H9 (cell line): ENCODE measurements around the gene CFAP65. TPM values are rescaled to one million over a fixed set of nuclear protein-coding genes. Genes with fewer than 3 reads are reported as not detected.

ENCODE experiments used
- DNase-seq: peaks from one replicate; pipeline ENCODE4 v3.0.0-alpha.2; 2017
- H2AFZ ChIP-seq: one replicate; pipeline ENCODE4 v1.6.1; 2013; ENCODE audit warnings: mild to moderate bottlenecking, low read length, control low read depth, moderate library complexity
- H2AK5ac ChIP-seq: 2 replicates; pipeline ENCODE4 v1.6.1; 2013; ENCODE audit warnings: low read length, control low read depth, mixed read lengths; ENCODE audit not compliant: insufficient read length
- H2BK120ac ChIP-seq: one replicate; pipeline ENCODE4 v1.6.1; 2013; ENCODE audit warnings: low read depth, mild to moderate bottlenecking, low read length, control low read depth, inconsistent platforms; ENCODE audit not compliant: poor library complexity, severe bottlenecking
- H2BK12ac ChIP-seq: 2 replicates; pipeline ENCODE4 v1.6.1; 2013; ENCODE audit warnings: low read length, control low read depth, mixed read lengths, low read depth; ENCODE audit not compliant: insufficient read length
- H2BK15ac ChIP-seq: 2 replicates; pipeline ENCODE4 v1.6.1; 2013; ENCODE audit warnings: low read depth, low read length, control low read depth
- H2BK20ac ChIP-seq: one replicate; pipeline ENCODE4 v1.6.1; 2013; ENCODE audit warnings: low read depth, mild to moderate bottlenecking, low read length, control low read depth, inconsistent platforms; ENCODE audit not compliant: poor library complexity, severe bottlenecking
- H2BK5ac ChIP-seq: 2 replicates; pipeline ENCODE4 v1.6.1; 2013; ENCODE audit warnings: low read length, control low read depth, mixed read lengths; ENCODE audit not compliant: insufficient read length
- H3K14ac ChIP-seq: 2 replicates; pipeline ENCODE4 v1.6.1; 2013; ENCODE audit warnings: low read length, control low read depth; ENCODE audit not compliant: insufficient read depth
- H3K18ac ChIP-seq: 2 replicates; pipeline ENCODE4 v1.6.1; 2013; ENCODE audit warnings: low read depth, mild to moderate bottlenecking, mixed read lengths, low read length, control low read depth; ENCODE audit not compliant: insufficient read length
- H3K23ac ChIP-seq: 2 replicates; pipeline ENCODE4 v1.6.1; 2013; ENCODE audit warnings: low read length, control low read depth, mixed read lengths, low read depth; ENCODE audit not compliant: insufficient read length
- H3K23me2 ChIP-seq: 2 replicates; pipeline ENCODE4 v1.6.1; 2013; ENCODE audit warnings: low read depth, mild to moderate bottlenecking, mixed read lengths, low read length, control low read depth; ENCODE audit not compliant: insufficient read length, poor library complexity, severe bottlenecking
- H3K27ac ChIP-seq: 2 replicates; pipeline ENCODE4 v1.5.1; 2013; ENCODE audit warnings: low read length, control low read depth, mixed read lengths, low read depth; ENCODE audit not compliant: insufficient read length
- H3K27me3 ChIP-seq: 2 replicates; pipeline ENCODE4 v1.6.1; 2013; ENCODE audit warnings: low read length, control low read depth, inconsistent platforms; ENCODE audit not compliant: insufficient read depth
- H3K4ac ChIP-seq: 2 replicates; pipeline ENCODE4 v1.6.1; 2013; ENCODE audit warnings: low read depth, mild to moderate bottlenecking, control low read depth, inconsistent platforms, low read length, moderate library complexity
- H3K4me1 ChIP-seq: 2 replicates; pipeline ENCODE4 v1.6.1; 2013; ENCODE audit warnings: low read length, control low read depth, inconsistent platforms; ENCODE audit not compliant: insufficient read depth
- H3K4me2 ChIP-seq: 2 replicates; pipeline ENCODE4 v1.6.1; 2013; ENCODE audit warnings: low read length, control low read depth, mixed read lengths; ENCODE audit not compliant: insufficient read length, insufficient read depth
- H3K56ac ChIP-seq: 2 replicates; pipeline ENCODE4 v1.6.1; 2013; ENCODE audit warnings: low read depth, mild to moderate bottlenecking, mixed read lengths, low read length, control low read depth; ENCODE audit not compliant: insufficient read length
- H3K79me1 ChIP-seq: 2 replicates; pipeline ENCODE4 v1.6.1; 2013; ENCODE audit warnings: low read depth, mild to moderate bottlenecking, moderate library complexity, low read length, control low read depth, inconsistent platforms; ENCODE audit not compliant: insufficient read depth, poor library complexity, severe bottlenecking
- H3K79me2 ChIP-seq: 2 replicates; pipeline ENCODE4 v1.6.1; 2013; ENCODE audit warnings: low read length, control low read depth, inconsistent platforms; ENCODE audit not compliant: insufficient read depth
- H3K9ac ChIP-seq: 2 replicates; pipeline ENCODE4 v1.6.1; 2013; ENCODE audit warnings: low read length, control low read depth, mixed read lengths; ENCODE audit not compliant: insufficient read length; ENCODE audit errors: extremely low read depth
- H3K9me3 ChIP-seq: one replicate; pipeline ENCODE4 v1.6.1; 2013; ENCODE audit warnings: low read depth, low read length, inconsistent platforms; ENCODE audit not compliant: control insufficient read depth
- H3T11ph ChIP-seq: one replicate; pipeline ENCODE4 v1.6.1; 2013; ENCODE audit warnings: mild to moderate bottlenecking, low read length, control low read depth, inconsistent platforms
- H4K20me1 ChIP-seq: one replicate; pipeline ENCODE4 v1.6.1; 2013; ENCODE audit not compliant: control insufficient read depth, insufficient read length, insufficient read depth
- H4K5ac ChIP-seq: 2 replicates; pipeline ENCODE4 v1.6.1; 2013; ENCODE audit warnings: low read depth, mild to moderate bottlenecking, mixed read lengths, low read length, control low read depth; ENCODE audit not compliant: insufficient read length
- H4K8ac ChIP-seq: replicated peaks from 2 replicates; pipeline ENCODE4 v1.6.1; 2013; ENCODE audit warnings: low read length, control low read depth, mixed read lengths, low read depth; ENCODE audit not compliant: insufficient read length
- H4K91ac ChIP-seq: 2 replicates; pipeline ENCODE4 v1.6.1; 2013; ENCODE audit warnings: low read depth, mild to moderate bottlenecking, moderate library complexity, mixed read lengths, low read length, control low read depth; ENCODE audit not compliant: insufficient read length
- H3K27ac Mint-ChIP-seq, 3 experiments: 2 replicates in 2 of 3; 3 replicates in 1 of 3; pipeline ENCODE4 v1.8.0; 2020 to 2021; ENCODE audit warnings: mixed read lengths in 3 of 3, mild to moderate bottlenecking in 1 of 3, moderate library complexity in 1 of 3
- H3K27me3 Mint-ChIP-seq: 2 replicates; pipeline ENCODE4 v1.8.0; 2021; ENCODE audit warnings: low read depth, mild to moderate bottlenecking, moderate library complexity, mixed read lengths
- H3K36me3 Mint-ChIP-seq, 3 experiments: 2 replicates in 2 of 3; 3 replicates in 1 of 3; pipeline ENCODE4 v1.8.0; 2020 to 2021; ENCODE audit warnings: low read depth in 3 of 3, mixed read lengths in 3 of 3; ENCODE audit not compliant: insufficient read depth in 1 of 3
- H3K4me1 Mint-ChIP-seq, 2 experiments: 2 replicates each; pipeline ENCODE4 v1.8.0; 2020; ENCODE audit warnings: mixed read lengths in 2 of 2
- H3K4me3 Mint-ChIP-seq, 2 experiments: 2 replicates in 1 of 2; 3 replicates in 1 of 2; pipeline ENCODE4 v1.8.0; 2020 to 2021; ENCODE audit warnings: mild to moderate bottlenecking in 2 of 2, mixed read lengths in 2 of 2, moderate library complexity in 1 of 2
- H3K9me3 Mint-ChIP-seq, 2 experiments: 2 replicates in 1 of 2; 3 replicates in 1 of 2; pipeline ENCODE4 v1.8.0; 2020; ENCODE audit warnings: mild to moderate bottlenecking in 2 of 2, mixed read lengths in 2 of 2, moderate library complexity in 1 of 2
- WGBS: extraction: QIAGEN DNeasy Blood & Tissue Kit; methylation state at CpG from one replicate; pipeline ENCODE4 v1.1.7; 2013; ENCODE audit warnings: missing lambda C conversion rate, low lambda C conversion rate, mixed read lengths; ENCODE audit not compliant: insufficient read length; ENCODE audit errors: extremely low coverage; 5-methylcytosine and 5-hydroxymethylcytosine counted together
- total RNA-seq: library from RNA; stranded (reverse); gene quantifications from 2 replicates; pipeline ENCODE4 v1.2.1, GENCODE V29; 2021
- TF ChIP-seq, protein P1 (sequence below): fragments of 200-600 bp; sonication (generic); conservative IDR thresholded peaks from 3 replicates; pipeline ENCODE4 v1.8.0; 2021; ENCODE audit warnings: antibody characterized with exemption, mild to moderate bottlenecking

Gene CFAP65
- total RNA-seq, 1 experiment from 2014 or later: 0.20 TPM

DNA sequence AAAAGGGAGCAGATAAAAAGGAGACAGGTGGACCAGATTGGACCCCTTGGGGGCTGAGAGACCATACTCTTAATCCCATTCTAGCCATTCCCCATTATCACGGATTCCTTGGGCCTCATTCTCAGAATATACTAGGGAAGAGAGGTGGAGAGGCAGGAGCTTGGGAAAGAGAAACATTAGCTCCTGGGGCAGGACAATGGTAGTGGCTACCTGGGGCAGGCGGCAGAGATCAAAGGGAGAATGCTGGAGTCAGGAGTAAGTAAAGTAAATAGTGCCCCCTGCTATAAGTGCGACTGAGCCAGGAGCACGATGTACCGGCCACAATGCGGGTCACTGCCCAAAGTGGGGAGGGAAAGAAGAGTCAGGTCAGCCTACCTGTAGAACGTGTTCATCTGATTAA is 39.8 kb upstream of the CFAP65 start:
- Histone ChIP-seq H2BK20ac (no peak overlapping the region), H3K18ac (no peak overlapping the region), H4K91ac (no peak overlapping the region), H4K20me1 (no peaks in the 10 kb centered on the region), H3K79me2 (no peaks in the 10 kb centered on the region), H2BK120ac (no peak overlapping the region), H4K8ac (no peak overlapping the region), H3K56ac (no peak overlapping the region), H3K4ac (no peak overlapping the region), H3T11ph (no peak overlapping the region), H2BK5ac (no peak overlapping the region), H3K23ac (no peak overlapping the region), H3K23me2 (no peaks in the 10 kb centered on the region), H3K79me1 (no peaks in the 10 kb centered on the region), H3K27ac (no peak overlapping the region), H3K14ac (no peak overlapping the region; the same call in 1 of the 2 replicates), H2AFZ (no peak overlapping the region), H2BK12ac (no peak overlapping the region), H2BK15ac (no peak overlapping the region), H3K9me3 (no peaks in the 10 kb centered on the region), H4K5ac (no peak overlapping the region), H3K9ac (no peak overlapping the region), H3K27me3 (no peaks in the 10 kb centered on the region), H3K4me1 (no peaks in the 10 kb centered on the region), H2AK5ac (no peak overlapping the region), H3K4me2 (no peak overlapping the region)
- H3K27ac Mint-ChIP-seq: no peak overlapping the region
- peaks cover 6 to 8% of the 10 kb centered on the region in 2 experiments; a peak in 3 of 4 replicates for H3K4me1 Mint-ChIP-seq
- WGBS: no CpG with 5 or more reads among the region's 7 CpGs
- H3K27me3 Mint-ChIP-seq: peaks cover 13% of the 10 kb centered on the region
- H3K9me3 Mint-ChIP-seq: no peaks in the 10 kb centered on the region
- TF ChIP-seq, protein P1, sequence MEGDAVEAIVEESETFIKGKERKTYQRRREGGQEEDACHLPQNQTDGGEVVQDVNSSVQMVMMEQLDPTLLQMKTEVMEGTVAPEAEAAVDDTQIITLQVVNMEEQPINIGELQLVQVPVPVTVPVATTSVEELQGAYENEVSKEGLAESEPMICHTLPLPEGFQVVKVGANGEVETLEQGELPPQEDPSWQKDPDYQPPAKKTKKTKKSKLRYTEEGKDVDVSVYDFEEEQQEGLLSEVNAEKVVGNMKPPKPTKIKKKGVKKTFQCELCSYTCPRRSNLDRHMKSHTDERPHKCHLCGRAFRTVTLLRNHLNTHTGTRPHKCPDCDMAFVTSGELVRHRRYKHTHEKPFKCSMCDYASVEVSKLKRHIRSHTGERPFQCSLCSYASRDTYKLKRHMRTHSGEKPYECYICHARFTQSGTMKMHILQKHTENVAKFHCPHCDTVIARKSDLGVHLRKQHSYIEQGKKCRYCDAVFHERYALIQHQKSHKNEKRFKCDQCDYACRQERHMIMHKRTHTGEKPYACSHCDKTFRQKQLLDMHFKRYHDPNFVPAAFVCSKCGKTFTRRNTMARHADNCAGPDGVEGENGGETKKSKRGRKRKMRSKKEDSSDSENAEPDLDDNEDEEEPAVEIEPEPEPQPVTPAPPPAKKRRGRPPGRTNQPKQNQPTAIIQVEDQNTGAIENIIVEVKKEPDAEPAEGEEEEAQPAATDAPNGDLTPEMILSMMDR: no peak
- no peak overlapping the region for H3K4me3 Mint-ChIP-seq
- no peak for DNase-seq
- peaks cover 0 to 9% (median 0%) of the 10 kb centered on the region in 3 experiments; a peak in 2 of 7 replicates for H3K36me3 Mint-ChIP-seq
